Gastrocnemius medialis (tissue), 4 donors: Measurements from ENCODE around the gene PTPRE. TPM values are rescaled to one million over a fixed set of nuclear protein-coding genes. Genes with fewer than 3 reads are reported as not detected.

Source experiments
- ATAC-seq, 2 donors: fragments of 150-250 bp; one replicate each; pipeline ENCODE4 v1.9.1; 2016
- DNase-seq, 2 donors: peaks; one replicate each; pipeline ENCODE4 v3.0.0-alpha.2; 2019
- H3K27ac ChIP-seq, 4 donors: fragments of 200-600 bp; sonication (generic); 1 replicate in 1 of 4; 2 replicates in 3 of 4; pipeline ENCODE4 v1.5.1; 2016 to 2018; ENCODE audit warnings: mild to moderate bottlenecking in 2 of 4, moderate library complexity in 1 of 4
- H3K27me3 ChIP-seq, 3 donors: fragments of 200-600 bp; sonication (generic) in 2 of 3; 1 replicate in 1 of 3; 2 replicates in 2 of 3; pipeline versions ENCODE4 v1.5.1 to v1.6.0; 2016 to 2019; ENCODE audit warnings: mild to moderate bottlenecking in 1 of 3, moderate library complexity in 1 of 3
- H3K36me3 ChIP-seq, 2 donors: fragments of 200-600 bp; sonication (generic) in 1 of 2; one replicate each; pipeline ENCODE4 v1.5.1; 2017 to 2018
- H3K4me1 ChIP-seq, 2 donors: fragments of 200-600 bp; sonication (generic) in 1 of 2; one replicate each; pipeline ENCODE4 v1.5.1; 2016 to 2017; ENCODE audit warnings: mild to moderate bottlenecking in 2 of 2
- H3K4me3 ChIP-seq, 4 donors: fragments of 200-600 bp; sonication (generic) in 3 of 4; 1 replicate in 1 of 4; 2 replicates in 3 of 4; pipeline ENCODE4 v1.5.1; 2016 to 2019; ENCODE audit warnings: mild to moderate bottlenecking in 2 of 4
- H3K9me3 ChIP-seq, 3 donors: fragments of 200-600 bp; sonication (generic) in 2 of 3; 1 replicate in 1 of 3; 2 replicates in 2 of 3; pipeline ENCODE4 v1.5.1; 2016 to 2019
- POLR2A ChIP-seq, 2 donors: fragments of 450-650 bp; IDR thresholded peaks; one replicate each; pipeline ENCODE4 v1.6.1; 2017; ENCODE audit warnings: antibody characterized with exemption in 2 of 2, mild to moderate bottlenecking in 2 of 2, moderate library complexity in 2 of 2
- in situ Hi-C, 4 donors: fragments of 200-750 bp; cut with MboI; loops; one replicate each; pipeline versions ENCODE4 v1.15.0 to v1.8.0; 2017; ENCODE audit warnings: low sequenced_read_pairs in 4 of 4
- intact Hi-C: fragments of 100-400 bp; cut with DNase I; formaldehyde crosslinking; loops from one replicate; pipeline ENCODE4 v1.15.1; 2023; ENCODE audit warnings: low total_unique reads
- total RNA-seq, 4 donors: library from RNA; depleted of rRNA; stranded (reverse); fragments of >200 nt; gene quantifications; one replicate each; pipeline versions ENCODE4 v1.1.0 to v1.2.3, GENCODE V29; 2016
- TF ChIP-seq, protein P1 (sequence below), 5 experiments: fragments of 450-650 bp in 3 of 5; fragments of 200-600 bp in 2 of 5; sonication (generic) in 2 of 5; IDR thresholded peaks in 4 of 5; conservative IDR thresholded peaks in 1 of 5; 1 replicate in 4 of 5; 2 replicates in 1 of 5; pipeline ENCODE4 v1.5.1; 2016 to 2019; ENCODE audit warnings: antibody characterized with exemption in 5 of 5, mild to moderate bottlenecking in 3 of 5, moderate library complexity in 3 of 5

Gene PTPRE
- total RNA-seq, 4 donors from 2014 or later, result 0.97 to 2.2 (median 1.6) TPM

DNA sequence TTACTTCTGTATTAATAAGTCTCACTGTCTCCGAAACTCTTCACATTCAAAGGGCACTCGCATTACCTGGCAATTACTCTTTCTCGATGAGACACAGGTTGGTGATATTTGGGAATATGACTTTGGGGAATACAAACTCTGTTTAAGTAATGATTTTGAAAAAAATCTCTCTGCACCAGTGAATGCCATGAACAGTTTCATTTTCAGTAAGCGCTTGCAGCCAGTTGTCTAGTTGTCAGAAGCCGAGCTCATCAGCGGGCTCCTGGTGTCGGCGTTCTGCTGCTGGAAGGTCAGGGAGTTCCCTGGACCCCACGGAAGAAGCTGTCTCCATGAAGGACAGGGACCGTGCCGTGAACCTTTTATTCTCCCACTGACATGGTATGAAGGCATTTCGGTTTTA is 57.7 kb downstream of the PTPRE start:
- TF ChIP-seq POLR2A (IDR thresholded peaks at IDR 0.05), result no peak
- TF ChIP-seq, protein P1, sequence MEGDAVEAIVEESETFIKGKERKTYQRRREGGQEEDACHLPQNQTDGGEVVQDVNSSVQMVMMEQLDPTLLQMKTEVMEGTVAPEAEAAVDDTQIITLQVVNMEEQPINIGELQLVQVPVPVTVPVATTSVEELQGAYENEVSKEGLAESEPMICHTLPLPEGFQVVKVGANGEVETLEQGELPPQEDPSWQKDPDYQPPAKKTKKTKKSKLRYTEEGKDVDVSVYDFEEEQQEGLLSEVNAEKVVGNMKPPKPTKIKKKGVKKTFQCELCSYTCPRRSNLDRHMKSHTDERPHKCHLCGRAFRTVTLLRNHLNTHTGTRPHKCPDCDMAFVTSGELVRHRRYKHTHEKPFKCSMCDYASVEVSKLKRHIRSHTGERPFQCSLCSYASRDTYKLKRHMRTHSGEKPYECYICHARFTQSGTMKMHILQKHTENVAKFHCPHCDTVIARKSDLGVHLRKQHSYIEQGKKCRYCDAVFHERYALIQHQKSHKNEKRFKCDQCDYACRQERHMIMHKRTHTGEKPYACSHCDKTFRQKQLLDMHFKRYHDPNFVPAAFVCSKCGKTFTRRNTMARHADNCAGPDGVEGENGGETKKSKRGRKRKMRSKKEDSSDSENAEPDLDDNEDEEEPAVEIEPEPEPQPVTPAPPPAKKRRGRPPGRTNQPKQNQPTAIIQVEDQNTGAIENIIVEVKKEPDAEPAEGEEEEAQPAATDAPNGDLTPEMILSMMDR (IDR thresholded peaks at IDR 0.05 in 4 of 5, conservative IDR thresholded peaks at IDR 0.05 in 1 of 5), result no peak
- intact Hi-C loops, result no loop called here
- ATAC-seq (no peak), DNase-seq (no peak)
- H3K4me3 ChIP-seq, result no peak overlapping the region
- in situ Hi-C loops, result no loop called here
- no peaks in the 10 kb centered on the region for H3K36me3 ChIP-seq
- H3K9me3 ChIP-seq, result no peaks in the 10 kb centered on the region
- H3K27ac ChIP-seq, result no peak overlapping the region
- H3K4me1 ChIP-seq, result no peaks in the 10 kb centered on the region
- H3K27me3 ChIP-seq, result no peaks in the 10 kb centered on the region

DNA sequence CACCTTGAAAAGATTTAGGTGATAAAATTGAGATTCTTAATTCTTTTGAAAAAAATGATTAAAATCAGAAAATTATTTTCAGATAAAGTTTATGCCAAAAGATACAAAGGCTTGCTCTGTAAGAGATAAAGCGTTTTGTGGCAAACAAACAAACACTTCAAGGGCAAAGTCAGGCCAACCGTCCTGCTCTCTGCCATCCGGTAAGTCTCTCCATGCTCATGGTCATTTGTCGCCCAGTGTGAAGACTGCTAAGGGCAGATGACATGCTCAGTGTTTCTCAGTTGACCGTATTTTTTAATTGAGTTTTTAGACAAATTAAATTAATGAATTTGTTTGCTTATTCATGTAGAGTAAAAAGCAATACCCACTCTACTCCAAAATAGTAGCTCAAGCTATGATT is 60.0 kb downstream of the PTPRE start:
- Histone ChIP-seq H3K36me3 (no peaks in the 10 kb centered on the region), H3K27me3 (no peaks in the 10 kb centered on the region), H3K9me3 (no peaks in the 10 kb centered on the region), H3K27ac (no peak overlapping the region), H3K4me1 (no peaks in the 10 kb centered on the region), H3K4me3 (no peak overlapping the region)
- in situ Hi-C loops (no loop called here), intact Hi-C loops (no loop called here)
- DNase-seq (no peak), ATAC-seq (no peak)
- TF ChIP-seq, protein P1 (IDR thresholded peaks at IDR 0.05 in 4 of 5, conservative IDR thresholded peaks at IDR 0.05 in 1 of 5), result no peak
- no peak for TF ChIP-seq POLR2A (IDR thresholded peaks at IDR 0.05)

DNA sequence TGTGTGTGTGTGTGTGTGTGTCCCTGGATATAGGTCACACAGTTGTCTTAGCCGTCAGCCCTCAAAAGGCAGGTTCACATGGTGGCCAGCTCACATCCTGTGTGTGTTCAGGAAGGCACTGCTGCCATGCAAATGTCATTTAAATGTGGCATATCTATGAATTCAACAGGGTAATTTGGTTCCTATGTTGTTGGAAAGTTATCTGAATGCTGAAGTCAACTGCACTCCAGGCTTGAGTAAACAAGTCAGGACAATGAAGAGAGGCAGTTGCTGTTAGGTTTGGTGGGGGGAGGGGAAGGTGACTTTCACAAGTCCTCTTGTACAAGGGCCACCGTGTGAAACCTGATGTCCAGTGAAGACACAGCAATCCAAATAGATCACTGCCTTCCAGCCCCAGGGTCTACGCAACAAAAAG is 61.1 kb downstream of the PTPRE start:
- in situ Hi-C loops (no loop called here), intact Hi-C loops (no loop called here)
- H3K9me3 ChIP-seq, result no peaks in the 10 kb centered on the region
- H3K27ac ChIP-seq, result no peak overlapping the region
- no peak for TF ChIP-seq POLR2A (IDR thresholded peaks at IDR 0.05)
- TF ChIP-seq, protein P1 (IDR thresholded peaks at IDR 0.05 in 4 of 5, conservative IDR thresholded peaks at IDR 0.05 in 1 of 5), result no peak
- no peaks in the 10 kb centered on the region for H3K4me1 ChIP-seq
- DNase-seq (no peak), ATAC-seq (no peak)
- H3K27me3 ChIP-seq, result peaks cover 0 to 3% (median 0%) of the 10 kb centered on the region in 3 donors
- H3K4me3 ChIP-seq, result no peak overlapping the region
- H3K36me3 ChIP-seq, result no peaks in the 10 kb centered on the region

GRCh38 chr10:127968659-127969058 is 61.8 kb downstream of the PTPRE start:
- no peak for DNase-seq
- Histone ChIP-seq H3K4me1 (no peaks in the 10 kb centered on the region), H3K9me3 (no peaks in the 10 kb centered on the region), H3K36me3 (no peaks in the 10 kb centered on the region), H3K27me3 (peaks cover 0 to 3% (median 0%) of the 10 kb centered on the region in 3 donors), H3K27ac (no peak overlapping the region), H3K4me3 (no peak overlapping the region)
- peak; percentile 49 to 54 for ATAC-seq
- intact Hi-C loops (no loop called here), in situ Hi-C loops (no loop called here)
- TF ChIP-seq, protein P1 (IDR thresholded peaks at IDR 0.05 in 4 of 5, conservative IDR thresholded peaks at IDR 0.05 in 1 of 5), result no peak
- TF ChIP-seq POLR2A (IDR thresholded peaks at IDR 0.05), result no peak
